Adrenal gland (tissue), 5 donors: Measurements from ENCODE around the gene HEPN1.

ENCODE experiments used
- POLR2A ChIP-seq, 2 donors: fragments of 450-650 bp; IDR thresholded peaks; one replicate each; pipeline ENCODE4 v1.6.1; 2017; ENCODE audit warnings: antibody characterized with exemption in 2 of 2, mild to moderate bottlenecking in 2 of 2, moderate library complexity in 1 of 2
- TF ChIP-seq, protein P1 (sequence below), 6 experiments: fragments of 450-650 bp in 4 of 6; fragments of 200-600 bp in 2 of 6; sonication (generic) in 1 of 6; IDR thresholded peaks; 1 replicate in 5 of 6; 2 replicates in 1 of 6; pipeline versions ENCODE4 v1.5.1 to v1.8.0; 2016 to 2021; ENCODE audit warnings: antibody characterized with exemption in 6 of 6, mild to moderate bottlenecking in 2 of 6, moderate library complexity in 1 of 6
- donor health status: DM: no; HTN: no; CAD: no.

DNA sequence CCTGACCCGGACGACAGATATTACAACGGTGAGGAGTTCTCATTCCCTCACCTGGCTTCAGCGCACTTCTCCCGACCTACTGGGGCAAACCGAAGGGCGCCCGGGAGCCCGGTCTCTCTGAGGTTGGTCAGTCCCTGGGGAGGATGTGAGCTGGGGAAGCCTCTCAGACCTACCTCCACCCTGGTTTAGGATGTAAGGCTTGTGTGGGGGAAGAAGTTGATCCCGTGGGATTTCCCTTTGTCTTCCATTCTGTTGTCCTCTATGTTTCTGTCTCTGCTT, 41.5 kb upstream of the HEPN1 start:
- TF ChIP-seq, protein P1, sequence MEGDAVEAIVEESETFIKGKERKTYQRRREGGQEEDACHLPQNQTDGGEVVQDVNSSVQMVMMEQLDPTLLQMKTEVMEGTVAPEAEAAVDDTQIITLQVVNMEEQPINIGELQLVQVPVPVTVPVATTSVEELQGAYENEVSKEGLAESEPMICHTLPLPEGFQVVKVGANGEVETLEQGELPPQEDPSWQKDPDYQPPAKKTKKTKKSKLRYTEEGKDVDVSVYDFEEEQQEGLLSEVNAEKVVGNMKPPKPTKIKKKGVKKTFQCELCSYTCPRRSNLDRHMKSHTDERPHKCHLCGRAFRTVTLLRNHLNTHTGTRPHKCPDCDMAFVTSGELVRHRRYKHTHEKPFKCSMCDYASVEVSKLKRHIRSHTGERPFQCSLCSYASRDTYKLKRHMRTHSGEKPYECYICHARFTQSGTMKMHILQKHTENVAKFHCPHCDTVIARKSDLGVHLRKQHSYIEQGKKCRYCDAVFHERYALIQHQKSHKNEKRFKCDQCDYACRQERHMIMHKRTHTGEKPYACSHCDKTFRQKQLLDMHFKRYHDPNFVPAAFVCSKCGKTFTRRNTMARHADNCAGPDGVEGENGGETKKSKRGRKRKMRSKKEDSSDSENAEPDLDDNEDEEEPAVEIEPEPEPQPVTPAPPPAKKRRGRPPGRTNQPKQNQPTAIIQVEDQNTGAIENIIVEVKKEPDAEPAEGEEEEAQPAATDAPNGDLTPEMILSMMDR (IDR thresholded peaks at IDR 0.05): no peak
- TF ChIP-seq POLR2A (IDR thresholded peaks at IDR 0.05): no peak
